PC-3 (cell line): Measurements from ENCODE around the gene TAS2R39. TPM values are rescaled to one million over a fixed set of nuclear protein-coding genes. Genes with fewer than 3 reads are reported as not detected.

ENCODE experiments used
- ATAC-seq: fragments of 200-7000 bp; cut with Tn5 transposase; 2 replicates; pipeline ENCODE4 v1.9.1; 2020; ENCODE audit warnings: mild to moderate bottlenecking, moderate library complexity
- Bru-seq: library from RNA; stranded (reverse); fragments of 400-500 nt; gene quantifications from one replicate; lab custom pipeline; 2021; lab: Mats Ljungman, UMichigan
- BruChase-seq, 2 experiments: library from RNA; stranded (reverse); fragments of 400-500 nt; gene quantifications; one replicate each; lab custom pipeline; 2021; lab: Mats Ljungman, UMichigan
- BruUV-seq: library from RNA; stranded (reverse); fragments of 400-500 nt; replicated peaks from 2 replicates; lab custom pipeline; 2021; lab: Mats Ljungman, UMichigan
- CTCF ChIA-PET: fragments of 300-600 bp; sonication (Branson Sonifier 250); formaldehyde crosslinking; loops from one replicate; lab custom pipeline; 2022; ENCODE audit warnings: antibody characterized with exemption; lab: Charles Lee
- POLR2A ChIA-PET: fragments of 300-600 bp; sonication (Branson Sonifier 250); formaldehyde crosslinking; loops from one replicate; lab custom pipeline; 2022; ENCODE audit warnings: antibody characterized with exemption; ENCODE audit not compliant: unreplicated experiment; lab: Charles Lee
- DNase-seq: peaks from one replicate; pipeline ENCODE4 v3.0.0-alpha.2; 2015
- H2AFZ ChIP-seq: fragments of 300-600 bp; sonication (generic); 2 replicates; pipeline ENCODE4 v1.6.0; 2016; ENCODE audit warnings: antibody characterized with exemption, low read length
- H3F3A ChIP-seq: fragments of 300-600 bp; sonication (generic); one replicate; pipeline ENCODE4 v1.6.0; 2017; ENCODE audit warnings: antibody characterized with exemption, low read length, control low read depth, mild to moderate bottlenecking; ENCODE audit not compliant: unreplicated experiment
- H3K27ac ChIP-seq: fragments of 300-600 bp; sonication (generic); 2 replicates; pipeline ENCODE4 v1.5.1; 2016; ENCODE audit warnings: mild to moderate bottlenecking, low read length
- H3K27me3 ChIP-seq: fragments of 300-600 bp; sonication (generic); 2 replicates; pipeline ENCODE4 v1.6.1; 2016; ENCODE audit warnings: low read length, mixed read lengths
- H3K36me3 ChIP-seq: fragments of 300-600 bp; sonication (generic); 2 replicates; pipeline ENCODE4 v1.6.1; 2016; ENCODE audit warnings: low read depth, mixed run types, low read length, mixed read lengths
- H3K4me1 ChIP-seq: fragments of 300-600 bp; sonication (generic); 2 replicates; pipeline ENCODE4 v1.5.1; 2016; ENCODE audit warnings: low read length; ENCODE audit not compliant: insufficient read depth
- H3K4me2 ChIP-seq: fragments of 300-600 bp; sonication (generic); 2 replicates; pipeline ENCODE4 v1.6.0; 2016; ENCODE audit warnings: low read length
- H3K4me3 ChIP-seq: fragments of 300-600 bp; sonication (generic); 2 replicates; pipeline ENCODE4 v1.5.1; 2016; ENCODE audit warnings: mild to moderate bottlenecking, low read length, mixed read lengths
- H3K79me2 ChIP-seq: fragments of 300-600 bp; sonication (generic); 2 replicates; pipeline ENCODE4 v1.6.1; 2017; ENCODE audit warnings: low read length, mixed read lengths
- H3K9ac ChIP-seq: fragments of 300-600 bp; sonication (generic); 2 replicates; pipeline ENCODE4 v1.6.0; 2016; ENCODE audit warnings: mild to moderate bottlenecking, low read length
- H3K9me2 ChIP-seq: fragments of 300-600 bp; sonication (generic); replicated peaks from 2 replicates; pipeline ENCODE4 v1.6.1; 2016; ENCODE audit warnings: mixed run types, low read length, mixed read lengths
- H3K9me3 ChIP-seq: fragments of 300-600 bp; sonication (generic); 2 replicates; pipeline ENCODE4 v1.6.1; 2016; ENCODE audit warnings: low read length, mixed read lengths
- H4K20me1 ChIP-seq: fragments of 300-600 bp; sonication (generic); 2 replicates; pipeline ENCODE4 v1.6.1; 2016; ENCODE audit warnings: low read length, mixed read lengths
- EZH2 ChIP-seq: fragments of 300-600 bp; sonication (generic); IDR thresholded peaks from one replicate; pipeline ENCODE4 v1.6.1; 2017; ENCODE audit warnings: antibody characterized with exemption, mild to moderate bottlenecking, low read length; ENCODE audit not compliant: unreplicated experiment
- EZH2phosphoT487 ChIP-seq: fragments of 300-600 bp; sonication (generic); IDR thresholded peaks from 2 replicates; pipeline ENCODE4 v1.6.1; 2018; ENCODE audit warnings: mild to moderate bottlenecking, antibody characterized with exemption, low read length, borderline replicate concordance
- intact Hi-C: fragments of 100-400 bp; cut with micrococcal nuclease; formaldehyde crosslinking; loops from 2 replicates; pipeline ENCODE4 v1.9.0; 2023
- long read RNA-seq: library from polyadenylated mRNA; unstranded; transcript quantifications from one replicate; pipeline ENCODE4 v2.0.0, GENCODE V29; 2021; ENCODE audit not compliant: unreplicated experiment
- total RNA-seq: library from RNA; depleted of rRNA; stranded (reverse); fragments of >200 nt; gene quantifications from 2 replicates; pipeline ENCODE4 v1.2.3, GENCODE V29; 2014; rRNA removed
- TF ChIP-seq, protein P1 (sequence below): fragments of 300-600 bp; sonication (generic); conservative IDR thresholded peaks from 2 replicates; pipeline ENCODE4 v1.5.1; 2017; ENCODE audit warnings: antibody characterized with exemption, low read depth, mild to moderate bottlenecking, low read length

TAS2R39 gene
- total RNA-seq (not detected in 2 replicates), Bru-seq, nascent RNA (not detected), BruChase-seq, experiment 1, labeled RNA remaining after a 6-hour chase (not detected), BruChase-seq, experiment 2, labeled RNA remaining after a 2-hour chase (not detected)
- long read RNA-seq = 0 reads

DNA sequence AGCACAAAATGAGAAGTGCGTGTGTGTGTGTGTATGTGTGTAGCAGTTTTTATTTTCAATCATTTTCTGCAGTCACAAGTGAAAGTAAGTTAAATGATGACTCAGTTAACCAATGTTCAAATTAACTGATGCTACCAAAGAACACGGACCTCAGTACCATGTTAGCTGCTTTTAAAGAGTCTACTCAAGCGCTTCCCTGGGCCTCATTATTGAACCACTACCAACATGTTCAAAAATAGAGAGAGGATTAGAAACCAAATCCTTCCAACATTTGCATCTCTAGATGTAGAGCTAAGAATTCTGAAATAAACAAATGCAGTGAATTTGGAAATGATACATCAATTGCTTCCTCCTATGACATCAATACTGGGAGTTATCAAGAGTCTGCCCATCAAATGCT, at the start of gene TAS2R39:
Gene TAS2R39 (plus strand): TSS at position 396 of the 400 bp plus-strand sequence. CDS start 0 bp downstream, at position 396.
- CTCF ChIA-PET = no interaction called here
- Histone ChIP-seq H3K9ac (no peak within 1 kb of the TSS), H3K9me3 (no peaks in the 10 kb centered on the region), H3K36me3 (no peaks in the 10 kb centered on the region), H3K27ac (no peak within 1 kb of the TSS), H3K4me1 (no peaks in the 10 kb centered on the region), H3K79me2 (no peaks in the 10 kb centered on the region), H3K27me3 (peaks cover 51% of the 10 kb centered on the region), H3F3A (no peaks in the 10 kb centered on the region), H3K4me2 (no peak within 1 kb of the TSS), H3K9me2 (no peaks in the 10 kb centered on the region), H3K4me3 (no peak within 1 kb of the TSS), H2AFZ (no peak within 1 kb of the TSS), H4K20me1 (no peaks in the 10 kb centered on the region)
- ATAC-seq (no peak), DNase-seq (no peak)
- intact Hi-C loops = no loop called here
- BruUV-seq = no TSS peak
- TF ChIP-seq EZH2 (no peak), EZH2phosphoT487 (no peak)
- TF ChIP-seq, protein P1, sequence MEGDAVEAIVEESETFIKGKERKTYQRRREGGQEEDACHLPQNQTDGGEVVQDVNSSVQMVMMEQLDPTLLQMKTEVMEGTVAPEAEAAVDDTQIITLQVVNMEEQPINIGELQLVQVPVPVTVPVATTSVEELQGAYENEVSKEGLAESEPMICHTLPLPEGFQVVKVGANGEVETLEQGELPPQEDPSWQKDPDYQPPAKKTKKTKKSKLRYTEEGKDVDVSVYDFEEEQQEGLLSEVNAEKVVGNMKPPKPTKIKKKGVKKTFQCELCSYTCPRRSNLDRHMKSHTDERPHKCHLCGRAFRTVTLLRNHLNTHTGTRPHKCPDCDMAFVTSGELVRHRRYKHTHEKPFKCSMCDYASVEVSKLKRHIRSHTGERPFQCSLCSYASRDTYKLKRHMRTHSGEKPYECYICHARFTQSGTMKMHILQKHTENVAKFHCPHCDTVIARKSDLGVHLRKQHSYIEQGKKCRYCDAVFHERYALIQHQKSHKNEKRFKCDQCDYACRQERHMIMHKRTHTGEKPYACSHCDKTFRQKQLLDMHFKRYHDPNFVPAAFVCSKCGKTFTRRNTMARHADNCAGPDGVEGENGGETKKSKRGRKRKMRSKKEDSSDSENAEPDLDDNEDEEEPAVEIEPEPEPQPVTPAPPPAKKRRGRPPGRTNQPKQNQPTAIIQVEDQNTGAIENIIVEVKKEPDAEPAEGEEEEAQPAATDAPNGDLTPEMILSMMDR = no peak
- POLR2A ChIA-PET = no interaction called here

DNA sequence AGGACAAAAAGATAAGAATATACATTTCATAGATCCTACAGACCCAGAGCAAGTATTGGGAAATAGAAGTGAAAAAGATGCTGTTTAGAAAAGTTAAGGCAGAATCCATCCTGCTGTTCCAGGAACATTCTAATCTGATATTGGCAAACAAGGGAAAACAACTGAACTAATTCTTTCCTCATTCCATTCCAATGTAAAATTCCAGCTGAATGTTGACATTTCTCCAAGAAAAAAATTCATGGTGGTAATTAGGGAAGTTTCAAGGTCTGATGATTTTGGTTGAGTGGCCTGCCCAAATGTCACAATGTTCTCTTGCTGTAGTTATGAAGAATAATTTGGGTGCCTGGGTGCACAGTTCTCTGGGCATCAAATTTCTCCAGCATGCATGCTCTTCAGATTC, 36.1 kb upstream of the TAS2R39 start:
- Histone ChIP-seq H3K36me3 (no peaks in the 10 kb centered on the region), H3K9ac (no peak overlapping the region), H3K4me2 (no peak overlapping the region), H3F3A (no peaks in the 10 kb centered on the region), H3K27me3 (peaks cover 37% of the 10 kb centered on the region; the same call in 1 of the 2 replicates), H2AFZ (no peak overlapping the region), H3K9me2 (no peaks in the 10 kb centered on the region), H3K4me3 (no peak overlapping the region), H4K20me1 (no peaks in the 10 kb centered on the region), H3K9me3 (no peaks in the 10 kb centered on the region), H3K4me1 (no peaks in the 10 kb centered on the region), H3K79me2 (no peaks in the 10 kb centered on the region), H3K27ac (no peak overlapping the region)
- no TSS peak for BruUV-seq
- ATAC-seq (no peak), DNase-seq (no peak)
- TF ChIP-seq EZH2phosphoT487 (no peak), EZH2 (no peak)
- TF ChIP-seq, protein P1 = no peak
- CTCF ChIA-PET = no interaction called here
- POLR2A ChIA-PET = no interaction called here
- intact Hi-C loops = no loop called here

DNA sequence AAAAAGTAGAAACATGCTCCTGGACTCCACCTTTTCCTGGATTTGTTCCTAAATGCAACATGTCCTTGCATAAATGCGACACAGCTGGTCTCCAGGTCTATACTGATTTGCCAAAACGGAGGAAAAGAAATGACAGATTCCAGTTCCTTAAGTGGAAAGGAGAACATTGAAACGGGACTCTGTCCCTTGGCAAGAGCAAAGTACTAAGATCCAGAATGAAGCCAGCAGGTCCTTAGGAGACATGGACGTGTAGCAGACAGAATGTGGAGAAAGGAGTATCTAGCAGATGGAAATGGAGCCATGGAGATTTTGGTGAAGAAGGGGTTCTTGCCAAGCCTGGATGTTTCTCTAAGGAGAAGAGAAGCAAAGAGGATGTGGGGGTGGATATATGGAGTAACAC, 35.2 kb upstream of the TAS2R39 start:
- ATAC-seq (no peak), DNase-seq (no peak)
- ChIA-PET POLR2A (no interaction called here), CTCF (no interaction called here)
- intact Hi-C loops = no loop called here
- Histone ChIP-seq H3K4me1 (no peaks in the 10 kb centered on the region), H3F3A (no peaks in the 10 kb centered on the region), H4K20me1 (no peaks in the 10 kb centered on the region), H3K27me3 (peaks cover 37% of the 10 kb centered on the region; the same call in 1 of the 2 replicates), H2AFZ (no peak overlapping the region), H3K4me3 (no peak overlapping the region), H3K27ac (no peak overlapping the region), H3K9me3 (no peaks in the 10 kb centered on the region), H3K9ac (no peak overlapping the region), H3K36me3 (no peaks in the 10 kb centered on the region), H3K79me2 (no peaks in the 10 kb centered on the region), H3K9me2 (no peaks in the 10 kb centered on the region), H3K4me2 (no peak overlapping the region)
- no TSS peak for BruUV-seq
- TF ChIP-seq EZH2 (no peak), EZH2phosphoT487 (no peak)
- TF ChIP-seq, protein P1 = no peak
